K562 (cell line): ENCODE measurements around the gene EVI5. TPM values are rescaled to one million over a fixed set of nuclear protein-coding genes. Genes with fewer than 3 reads are reported as not detected.

Source experiments
- ATAC-seq: fragments of 200-7000 bp; cut with Tn5 transposase; 3 replicates; pipeline ENCODE4 v1.9.1; 2020; ENCODE audit warnings: moderate library complexity
- BruUV-seq: library from RNA; stranded (reverse); fragments of 400-500 nt; replicated peaks from 2 replicates; lab custom pipeline; 2021; lab: Mats Ljungman, UMichigan
- CTCF ChIA-PET: fragments of 300-600 bp; formaldehyde crosslinking; extraction: SDS; loops from one replicate; lab custom pipeline; 2021; ENCODE audit warnings: low intra/inter-chr PET ratio; lab: Yijun Ruan, JAX
- POLR2A ChIA-PET: fragments of 300-600, 350-650 bp; sonication (Branson Sonifier 250); formaldehyde crosslinking; extraction: SDS; loops from one replicate; lab custom pipeline; 2021; ENCODE audit warnings: antibody characterized with exemption, inconsistent platforms; lab: Yijun Ruan, JAX
- DNase-seq, 4 experiments: peaks; one replicate each; pipeline versions ENCODE4 v3.0.0 to v3.0.0-alpha.2; 2011 to 2018; ENCODE audit warnings: low spot score in 3 of 4, mixed read lengths in 3 of 4; ENCODE audit errors: extremely low read depth in 1 of 4
- FAIRE-seq: peaks from 2 replicates; lab custom pipeline; 2011; peaks lifted over from hg19 to GRCh38; lab: Jason Lieb, UNC
- H2AFZ ChIP-seq: 2 replicates; pipeline ENCODE4 v1.6.0; 2011; ENCODE audit warnings: low read depth, low read length, control low read depth, inconsistent platforms
- H3K27ac ChIP-seq: fragments of 200-600 bp; 3 replicates; pipeline ENCODE4 v1.8.0; 2011; ENCODE audit warnings: low read depth, mild to moderate bottlenecking, control low read depth, inconsistent platforms, low read length, moderate library complexity, mixed read lengths; ENCODE audit errors: extremely low read depth
- H3K27me3 ChIP-seq, 2 experiments: fragments of 300-600 bp in 1 of 2; 2 replicates in 1 of 2; 3 replicates in 1 of 2; pipeline versions ENCODE4 v1.6.0 to v1.8.0; 2011; ENCODE audit warnings: inconsistent platforms in 2 of 2, low read length in 2 of 2, mild to moderate bottlenecking in 1 of 2, mixed read lengths in 1 of 2, moderate library complexity in 1 of 2; ENCODE audit not compliant: control insufficient read depth in 2 of 2, insufficient read depth in 2 of 2
- H3K36me3 ChIP-seq: fragments of 300-600 bp; 3 replicates; pipeline ENCODE4 v1.8.0; 2011; ENCODE audit warnings: mild to moderate bottlenecking, low read length, inconsistent platforms; ENCODE audit not compliant: control insufficient read depth, insufficient read depth
- H3K4me1 ChIP-seq, 2 experiments: fragments of 200-600 bp in 1 of 2; replicated peaks in 1 of 2; 2 replicates in 1 of 2; 3 replicates in 1 of 2; pipeline versions ENCODE4 v1.5.1 to v1.8.0; 2011; ENCODE audit warnings: inconsistent platforms in 2 of 2, low read length in 2 of 2, mild to moderate bottlenecking in 1 of 2, mixed read lengths in 1 of 2, moderate library complexity in 1 of 2; ENCODE audit not compliant: control insufficient read depth in 2 of 2, insufficient read depth in 2 of 2
- H3K4me2 ChIP-seq: 2 replicates; pipeline ENCODE4 v1.6.1; 2011; ENCODE audit warnings: low read length, control low read depth, inconsistent platforms, mixed read lengths; ENCODE audit not compliant: insufficient read depth
- H3K4me3 ChIP-seq: fragments of 200-600 bp; sonication (generic), shearing (Covaris generic); 2 replicates; pipeline ENCODE4 v1.5.1; 2016; ENCODE audit warnings: control low read depth, inconsistent platforms
- H3K79me2 ChIP-seq: fragments of 200-600 bp; 3 replicates; pipeline ENCODE4 v1.8.0; 2011; ENCODE audit warnings: low read length, inconsistent platforms; ENCODE audit not compliant: control insufficient read depth, insufficient read depth
- H3K9ac ChIP-seq, 2 experiments: 2 replicates each; pipeline versions ENCODE4 v1.6.0 to v1.6.1; 2011; ENCODE audit warnings: low read depth in 2 of 2, low read length in 2 of 2, control low read depth in 1 of 2, inconsistent platforms in 1 of 2, mild to moderate bottlenecking in 1 of 2, mixed read lengths in 1 of 2; ENCODE audit not compliant: insufficient read depth in 1 of 2
- H3K9me1 ChIP-seq: one replicate; pipeline ENCODE4 v1.6.0; 2011; ENCODE audit warnings: inconsistent platforms, mild to moderate bottlenecking, low read length, moderate library complexity; ENCODE audit not compliant: control insufficient read depth, insufficient read depth
- H3K9me3 ChIP-seq: replicated peaks from 2 replicates; pipeline ENCODE4 v1.5.1; 2011; ENCODE audit warnings: low read depth, low read length, inconsistent platforms; ENCODE audit not compliant: control insufficient read depth, insufficient read depth
- H4K20me1 ChIP-seq: replicated peaks from 2 replicates; pipeline ENCODE4 v1.6.1; 2011; ENCODE audit warnings: low read length, inconsistent platforms, mixed read lengths; ENCODE audit not compliant: control insufficient read depth, insufficient read depth
- E2F8 ChIP-seq: fragments of 450-650 bp; IDR thresholded peaks from 2 replicates; pipeline ENCODE4 v1.7.1; 2018; ENCODE audit warnings: mild to moderate bottlenecking, low read depth; ENCODE audit not compliant: partially characterized antibody
- HLTF ChIP-seq: fragments of 450-650 bp; IDR thresholded peaks from 2 replicates; pipeline ENCODE4 v1.6.1; 2016
- KDM1A ChIP-seq, 2 experiments: fragments of 450-650 bp; IDR thresholded peaks; 2 replicates each; pipeline ENCODE4 v1.6.1; 2016; ENCODE audit warnings: mild to moderate bottlenecking in 2 of 2
- MLLT1 ChIP-seq, 2 experiments: fragments of 450-650 bp; IDR thresholded peaks; 2 replicates each; pipeline ENCODE4 v1.6.1; 2016
- NFRKB ChIP-seq: fragments of 450-650 bp; IDR thresholded peaks from 2 replicates; pipeline ENCODE4 v1.6.1; 2016; ENCODE audit warnings: low read depth
- RNF2 ChIP-seq: sonication (generic); IDR thresholded peaks from 2 replicates; pipeline ENCODE4 v1.6.1; 2016
- TOE1 ChIP-seq, 2 experiments: fragments of 450-650 bp in 1 of 2; sonication (generic) in 1 of 2; formaldehyde crosslinking in 1 of 2; IDR thresholded peaks; 2 replicates each; pipeline versions ENCODE4 v1.7.1 to v1.8.0; 2016 to 2022; ENCODE audit warnings: borderline replicate concordance in 2 of 2, mild to moderate bottlenecking in 2 of 2, antibody characterized with exemption in 1 of 2, inconsistent platforms in 1 of 2, low read depth in 1 of 2, missing genetic modification reagents in 1 of 2, moderate library complexity in 1 of 2
- ZNF699 ChIP-seq: fragments of 250-450 bp; sonication (Bioruptor Pico); IDR thresholded peaks from 2 replicates; pipeline ENCODE4 v1.8.0; 2021; ENCODE audit warnings: mild to moderate bottlenecking, moderate library complexity; ENCODE audit not compliant: insufficient replicate concordance
- WGBS: fragments of 100-300 bp; shearing (Covaris generic); methylation state at CpG from one replicate; pipeline ENCODE4 v1.1.6; 2016; ENCODE audit warnings: low coverage, mixed read lengths; ENCODE audit not compliant: insufficient coverage; ENCODE audit errors: missing lambda C conversion rate; 5-methylcytosine and 5-hydroxymethylcytosine counted together
- in situ Hi-C: fragments of 300-500 bp; cut with MboI; formaldehyde crosslinking; loops from 4 replicates; pipeline ENCODE4 v1.15.0; 2018; ENCODE audit warnings: inconsistent platforms, mixed read lengths
- intact Hi-C: fragments of 100-400 bp; cut with micrococcal nuclease; formaldehyde crosslinking; loops from 2 replicates; pipeline ENCODE4 v1.14.2; 2022
- polyA plus RNA-seq, 8 experiments: library from polyadenylated mRNA; depleted of rRNA in 4 of 8; stranded (reverse) in 5 of 8; unstranded in 3 of 8; fragments of >200 nt; fragmentation: Nextera tagmentation in 2 of 8; fragmentation: Illumina TruSeq in 1 of 8; extraction: Ambion mirVana in 2 of 8; extraction: Trizol in 1 of 8; gene quantifications; 2 replicates each; pipeline versions ENCODE4 v1.2.1 to v1.2.3, GENCODE V29; 2011 to 2014; ENCODE audit warnings: inconsistent platforms in 1 of 8, missing spikeins in 1 of 8
- total RNA-seq, 7 experiments: library from RNA; depleted of rRNA in 6 of 7; stranded (reverse); fragments of >200 nt in 6 of 7; fragmentation: Illumina TruSeq in 2 of 7; extraction: Trizol in 2 of 7; gene quantifications; 2 replicates each; pipeline versions ENCODE4 v1.2.1 to v1.2.3, GENCODE V29; 2011 to 2021; ENCODE audit warnings: low replicate concordance in 1 of 7
- TF ChIP-seq, protein P1 (sequence below): IDR thresholded peaks from 2 replicates; pipeline ENCODE4 v1.6.1; 2014; ENCODE audit warnings: antibody characterized with exemption
- TF ChIP-seq, protein P2 (sequence below): fragments of 450-650 bp; formaldehyde crosslinking; IDR thresholded peaks from 2 replicates; pipeline ENCODE4 v1.4.0; 2020; ENCODE audit warnings: mild to moderate bottlenecking, mixed read lengths
- TF ChIP-seq, protein P3 (sequence below): fragments of 250-450 bp; sonication (Bioruptor Pico); IDR thresholded peaks from 2 replicates; pipeline ENCODE4 v1.5.0; 2021; ENCODE audit warnings: mild to moderate bottlenecking, moderate library complexity

The EVI5 gene
- total and polyA plus RNA-seq, 9 of the 15 experiments (the other 6 are each of a cell fraction or from before 2014, with no cell fraction given): 1.7 to 50.1 (median 13.7) TPM

- H3K9ac ChIP-seq: no peak overlapping the region
- no peak overlapping the region for H2AFZ ChIP-seq
- WGBS: 0% methylated on average over 3 of the region's 3 CpGs
- H3K4me3 ChIP-seq: no peak overlapping the region
- H3K27ac ChIP-seq: no peak overlapping the region
- ATAC-seq: no peak
- intact Hi-C loops: no loop called here
- no TSS peak for BruUV-seq
- DNase-seq: no peak
- no peaks in the 10 kb centered on the region for H3K79me2 ChIP-seq
- peaks cover 5 to 26% of the 10 kb centered on the region in 2 experiments; a peak in 3 of 5 replicates for H3K27me3 ChIP-seq
- no peaks in the 10 kb centered on the region for H3K36me3 ChIP-seq
- ChIA-PET CTCF (no interaction called here), POLR2A (no interaction called here)
- no peaks in the 10 kb centered on the region for H4K20me1 ChIP-seq
- no peak overlapping the region for H3K4me2 ChIP-seq
- no peaks in the 10 kb centered on the region for H3K9me3 ChIP-seq
- H3K9me1 ChIP-seq: no peaks in the 10 kb centered on the region
- FAIRE-seq: no peak
- H3K4me1 ChIP-seq: peaks cover 0 to 24% of the 10 kb centered on the region in 2 experiments; a peak in 2 of 5 replicates
- in situ Hi-C loops: no loop called here
- TF ChIP-seq, protein P1, sequence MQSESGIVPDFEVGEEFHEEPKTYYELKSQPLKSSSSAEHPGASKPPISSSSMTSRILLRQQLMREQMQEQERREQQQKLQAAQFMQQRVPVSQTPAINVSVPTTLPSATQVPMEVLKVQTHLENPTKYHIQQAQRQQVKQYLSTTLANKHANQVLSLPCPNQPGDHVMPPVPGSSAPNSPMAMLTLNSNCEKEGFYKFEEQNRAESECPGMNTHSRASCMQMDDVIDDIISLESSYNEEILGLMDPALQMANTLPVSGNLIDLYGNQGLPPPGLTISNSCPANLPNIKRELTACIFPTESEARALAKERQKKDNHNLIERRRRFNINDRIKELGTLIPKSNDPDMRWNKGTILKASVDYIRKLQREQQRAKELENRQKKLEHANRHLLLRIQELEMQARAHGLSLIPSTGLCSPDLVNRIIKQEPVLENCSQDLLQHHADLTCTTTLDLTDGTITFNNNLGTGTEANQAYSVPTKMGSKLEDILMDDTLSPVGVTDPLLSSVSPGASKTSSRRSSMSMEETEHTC: no peak
- no peak for TF ChIP-seq TOE1 (IDR thresholded peaks at IDR 0.05; ENCODE audit: borderline replicate concordance)
- TF ChIP-seq TOE1 (CRISPR knock-in tag; IDR thresholded peaks at IDR 0.05; ENCODE audit: borderline replicate concordance, low read depth): no peak
- TF ChIP-seq, protein P2, sequence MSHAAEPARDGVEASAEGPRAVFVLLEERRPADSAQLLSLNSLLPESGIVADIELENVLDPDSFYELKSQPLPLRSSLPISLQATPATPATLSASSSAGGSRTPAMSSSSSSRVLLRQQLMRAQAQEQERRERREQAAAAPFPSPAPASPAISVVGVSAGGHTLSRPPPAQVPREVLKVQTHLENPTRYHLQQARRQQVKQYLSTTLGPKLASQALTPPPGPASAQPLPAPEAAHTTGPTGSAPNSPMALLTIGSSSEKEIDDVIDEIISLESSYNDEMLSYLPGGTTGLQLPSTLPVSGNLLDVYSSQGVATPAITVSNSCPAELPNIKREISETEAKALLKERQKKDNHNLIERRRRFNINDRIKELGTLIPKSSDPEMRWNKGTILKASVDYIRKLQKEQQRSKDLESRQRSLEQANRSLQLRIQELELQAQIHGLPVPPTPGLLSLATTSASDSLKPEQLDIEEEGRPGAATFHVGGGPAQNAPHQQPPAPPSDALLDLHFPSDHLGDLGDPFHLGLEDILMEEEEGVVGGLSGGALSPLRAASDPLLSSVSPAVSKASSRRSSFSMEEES (CRISPR knock-in tag): no peak
- no peak for TF ChIP-seq KDM1A (IDR thresholded peaks at IDR 0.05)
- TF ChIP-seq RNF2: no peak
- no peak for TF ChIP-seq MLLT1 (IDR thresholded peaks at IDR 0.05)
- TF ChIP-seq HLTF: no peak
- TF ChIP-seq, protein P3, sequence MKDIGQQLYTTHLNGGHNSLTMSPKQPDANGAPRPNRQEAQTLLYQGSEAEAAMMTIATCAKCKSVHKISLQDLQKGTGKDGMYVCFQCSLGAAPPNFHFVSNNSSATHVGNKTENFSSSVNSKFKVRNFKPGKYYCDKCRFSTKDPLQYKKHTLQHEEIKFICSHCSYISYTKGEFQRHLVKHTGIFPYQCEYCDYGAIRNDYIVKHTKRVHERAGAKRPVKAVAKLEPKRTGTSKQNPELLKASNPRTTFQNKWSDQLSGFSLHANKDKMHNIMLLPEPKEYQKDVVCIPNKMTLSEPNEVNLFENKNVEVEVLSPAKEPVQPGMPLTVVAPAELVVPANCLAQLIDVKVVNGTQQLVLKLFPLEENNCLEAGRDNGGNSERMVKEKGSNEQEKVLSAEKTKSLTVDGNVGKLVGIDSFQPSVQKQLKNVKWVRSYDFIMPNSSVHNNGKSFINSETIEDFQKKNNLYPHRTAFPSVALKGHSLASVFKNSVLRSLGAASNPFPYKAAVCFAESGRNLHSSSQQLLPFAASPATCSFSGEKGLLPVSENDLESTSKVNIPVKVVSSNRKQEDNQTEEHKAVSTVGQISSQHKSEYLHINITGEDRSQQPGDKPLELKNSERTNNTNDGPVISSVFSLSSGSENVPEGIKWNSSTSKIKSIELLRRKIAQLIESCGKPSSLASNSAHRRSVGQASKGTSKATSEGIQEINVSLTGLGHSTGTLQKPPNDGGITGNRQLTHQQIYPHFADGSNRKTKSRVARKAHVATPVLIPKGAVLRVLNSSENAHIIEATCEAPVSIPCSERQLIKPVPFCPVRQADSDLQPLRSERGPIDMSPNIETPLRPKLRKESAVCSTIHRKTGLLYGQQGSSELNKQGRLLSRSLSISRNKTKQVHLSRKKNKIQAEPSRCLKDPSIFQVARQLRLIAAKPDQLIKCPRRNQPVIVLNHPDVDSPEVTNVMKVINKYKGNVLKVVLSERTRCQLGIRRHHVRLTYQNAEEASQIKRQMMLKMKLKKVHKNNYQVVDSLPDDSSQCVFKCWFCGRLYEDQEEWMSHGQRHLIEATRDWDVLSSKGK (CRISPR knock-in tag): no peak
- no peak for TF ChIP-seq NFRKB
- no peak for TF ChIP-seq ZNF699
- TF ChIP-seq E2F8: no peak
Measured at GRCh38 chr1:92488416-92488815, 296.5 kb downstream of the EVI5 start.
